NB4 (cell line): Measurements from ENCODE around the gene NANP.

Experiments
- DNase-seq: peaks from one replicate; pipeline ENCODE4 v3.0.0; 2010; ENCODE audit warnings: low read depth
- H3K4me3 ChIP-seq: one replicate; pipeline ENCODE4 v1.5.1; 2011; ENCODE audit warnings: mild to moderate bottlenecking, low read depth, low read length, moderate library complexity
- CTCF ChIP-seq: IDR thresholded peaks from one replicate; pipeline ENCODE4 v1.5.1; 2012; ENCODE audit warnings: low read depth, low read length
- MAX ChIP-seq: IDR thresholded peaks from 2 replicates; pipeline ENCODE4 v1.6.1; 2011; ENCODE audit warnings: low read depth, low read length
- MYC ChIP-seq: IDR thresholded peaks from 2 replicates; pipeline ENCODE4 v1.6.1; 2011; ENCODE audit warnings: low read depth, low read length
- POLR2A ChIP-seq: IDR thresholded peaks from 2 replicates; pipeline ENCODE4 v1.6.1; 2011; ENCODE audit warnings: mild to moderate bottlenecking; ENCODE audit not compliant: insufficient read length; ENCODE audit errors: extremely low read depth

The NANP gene

DNA sequence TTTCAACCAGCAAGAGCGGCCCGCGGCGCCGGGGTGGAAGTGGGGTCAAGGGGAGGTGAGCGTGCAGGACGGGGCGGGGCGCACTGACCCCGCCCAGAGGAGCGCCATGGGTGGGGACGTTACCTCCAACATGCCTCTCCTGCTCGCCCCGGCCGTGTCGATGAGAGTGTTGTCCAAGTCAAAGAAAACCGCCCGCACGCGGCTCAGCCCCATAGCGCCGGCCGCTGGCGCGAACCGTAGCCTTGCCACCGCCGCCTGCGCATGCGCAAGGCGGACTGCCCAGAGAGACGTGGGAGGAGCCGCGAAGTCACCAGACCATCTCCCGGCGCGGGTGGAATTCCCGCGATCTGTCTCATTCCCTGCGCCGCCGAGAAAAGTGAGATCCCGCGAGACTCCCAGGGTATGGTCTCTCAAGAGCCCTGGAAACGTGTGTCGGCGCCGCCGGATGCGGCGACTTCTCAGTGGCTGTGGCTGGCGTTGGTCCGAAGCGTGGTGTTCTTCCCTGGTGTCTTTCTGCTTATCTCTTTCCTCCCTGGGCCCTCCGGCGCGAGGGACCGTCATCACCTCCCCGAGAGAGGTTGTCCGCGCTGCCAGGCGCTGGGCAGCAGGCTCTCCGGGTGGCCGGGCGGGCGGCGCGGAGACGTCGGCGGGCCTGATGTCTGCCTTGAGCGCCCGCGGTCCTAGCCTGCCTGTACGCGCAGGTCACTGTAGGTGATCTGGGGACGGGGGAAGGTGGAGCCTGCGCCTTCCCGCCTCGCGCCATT is at the start of gene NANP:
Gene NANP, minus strand, starts transcription at position 279 of the 764 bp plus-strand sequence. Its CDS starts 66 bp downstream, at position 213.
- peak within 1 kb of the TSS; percentile 81 for H3K4me3 ChIP-seq
- peak; percentile 64; the same call in 1 of the 2 replicates for TF ChIP-seq MYC
- peak; percentile 74 for TF ChIP-seq MAX
- peak; percentile 90 for TF ChIP-seq POLR2A
- no peak for TF ChIP-seq CTCF
- peak; percentile 97 for DNase-seq

GRCh38 chr20:25672659-25673235 is 48.9 kb upstream of the NANP start:
- TF ChIP-seq CTCF (no peak), MAX (no peak), MYC (no peak), POLR2A (no peak)
- H3K4me3 ChIP-seq: no peak overlapping the region
- peak; percentile 27 for DNase-seq

DNA sequence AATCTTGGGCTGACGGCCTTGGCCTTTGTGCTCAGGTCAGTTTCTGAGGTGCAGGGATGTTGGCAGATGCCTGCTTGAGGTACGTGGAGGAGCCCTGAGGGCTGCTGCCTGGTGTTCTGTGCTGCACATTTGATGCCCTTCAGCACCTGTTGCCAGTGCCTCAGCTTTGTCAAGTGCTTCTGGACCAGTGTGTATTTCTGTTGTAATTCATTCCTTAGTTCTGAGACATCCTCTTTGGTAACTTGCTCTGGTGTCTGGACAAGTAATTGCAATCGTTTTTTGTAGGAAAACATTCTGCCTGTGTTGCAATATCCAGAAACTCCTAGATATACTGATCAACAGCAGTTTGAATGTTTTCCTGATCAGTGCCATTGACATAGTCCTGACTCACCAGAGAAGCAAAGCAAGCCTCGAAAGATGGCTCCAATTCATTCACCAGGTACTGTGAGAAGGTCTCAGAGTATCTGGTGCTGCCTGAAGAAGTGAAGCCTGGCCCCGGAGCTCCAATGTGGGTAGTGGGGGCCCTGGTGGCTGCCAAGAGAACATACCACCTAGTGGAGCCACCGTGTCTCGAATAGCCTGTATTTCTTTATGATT is 46.1 kb upstream of the NANP start:
- peak; percentile 26 for DNase-seq
- H3K4me3 ChIP-seq: no peak overlapping the region
- TF ChIP-seq POLR2A (no peak), CTCF (no peak), MAX (no peak), MYC (no peak)

- TF ChIP-seq MAX: no peak
- TF ChIP-seq MYC: no peak
- TF ChIP-seq POLR2A: no peak
- no peak for TF ChIP-seq CTCF
- H3K4me3 ChIP-seq: no peak overlapping the region
- no peak for DNase-seq
Observed at GRCh38 chr20:25668446-25668845, 44.6 kb upstream of the NANP start.

DNA sequence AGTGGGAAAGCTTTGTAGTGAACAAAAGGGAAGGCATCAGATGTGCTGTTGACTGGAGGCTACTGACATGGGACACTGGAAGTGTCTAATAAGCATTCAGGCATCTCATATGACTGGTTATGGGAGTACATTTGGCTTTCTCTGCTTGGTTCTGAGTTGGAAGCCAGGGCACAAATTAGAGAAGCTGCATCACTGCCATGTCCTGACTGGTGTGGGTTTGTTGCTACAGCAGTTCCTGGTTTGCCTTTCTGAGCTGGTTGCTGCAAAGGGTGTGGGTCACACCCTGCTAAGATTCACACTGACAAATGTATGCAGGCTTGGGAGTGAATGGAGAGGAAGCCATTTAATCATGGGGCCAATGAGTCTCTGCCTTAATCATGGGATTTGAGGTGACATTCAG is 36.2 kb upstream of the NANP start:
- no peak for DNase-seq
- H3K4me3 ChIP-seq: no peak overlapping the region
- TF ChIP-seq CTCF: no peak
- no peak for TF ChIP-seq MYC
- TF ChIP-seq MAX: no peak
- TF ChIP-seq POLR2A: no peak
